GM12873 (cell line): Measurements from ENCODE around the gene USP12.

ENCODE experiments used
- TF ChIP-seq, protein P1 (sequence below): IDR thresholded peaks from 2 replicates; pipeline ENCODE4 v1.5.1; 2012; ENCODE audit warnings: low read depth, mild to moderate bottlenecking, moderate library complexity, low read length, control low read depth; ENCODE audit not compliant: insufficient read depth; ENCODE audit errors: missing control alignments

USP12 gene

DNA sequence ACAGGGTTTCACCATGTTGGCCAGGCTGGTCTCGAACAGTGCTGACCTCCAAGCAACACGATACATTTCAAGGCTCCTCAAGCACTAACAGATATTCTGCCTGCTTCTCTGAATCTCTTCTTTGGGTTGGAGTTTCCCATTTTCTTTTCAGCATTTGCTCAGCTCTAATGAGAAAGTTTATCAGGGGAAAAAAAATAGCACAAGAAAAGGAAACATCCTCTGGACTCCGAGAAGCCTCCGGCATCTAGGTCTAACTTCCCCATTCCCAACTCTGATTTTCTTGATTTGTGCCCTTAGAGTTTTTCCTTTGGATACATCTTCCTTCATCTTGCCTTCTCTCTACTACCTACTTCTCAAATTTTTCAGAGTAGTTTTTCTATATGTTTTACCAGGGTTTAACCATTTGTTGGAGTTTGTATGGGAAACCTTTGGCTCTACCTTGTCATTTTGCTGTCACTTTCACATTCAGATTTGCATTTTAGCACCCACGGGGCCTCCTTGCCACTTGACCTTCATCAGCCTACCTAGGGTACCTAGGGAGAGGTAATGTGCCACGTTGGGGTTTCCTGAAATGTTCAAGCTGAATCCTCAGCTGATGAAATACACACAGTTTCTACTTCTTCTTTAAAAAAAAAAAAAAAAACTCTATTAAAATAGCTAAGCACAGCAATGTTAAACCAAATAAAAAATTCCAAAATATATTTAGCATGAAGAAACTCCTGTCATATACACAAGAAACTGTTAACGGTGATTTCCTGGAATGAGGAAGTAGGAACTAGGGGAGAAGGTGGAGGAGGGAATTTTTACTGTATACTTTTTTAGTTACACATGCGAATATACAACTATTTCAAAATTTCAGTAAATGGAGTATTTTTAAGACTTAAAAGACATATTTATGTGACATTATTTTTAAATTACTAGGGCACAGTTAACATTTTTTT is 5.1 kb upstream of the USP12 start:
- TF ChIP-seq, protein P1, sequence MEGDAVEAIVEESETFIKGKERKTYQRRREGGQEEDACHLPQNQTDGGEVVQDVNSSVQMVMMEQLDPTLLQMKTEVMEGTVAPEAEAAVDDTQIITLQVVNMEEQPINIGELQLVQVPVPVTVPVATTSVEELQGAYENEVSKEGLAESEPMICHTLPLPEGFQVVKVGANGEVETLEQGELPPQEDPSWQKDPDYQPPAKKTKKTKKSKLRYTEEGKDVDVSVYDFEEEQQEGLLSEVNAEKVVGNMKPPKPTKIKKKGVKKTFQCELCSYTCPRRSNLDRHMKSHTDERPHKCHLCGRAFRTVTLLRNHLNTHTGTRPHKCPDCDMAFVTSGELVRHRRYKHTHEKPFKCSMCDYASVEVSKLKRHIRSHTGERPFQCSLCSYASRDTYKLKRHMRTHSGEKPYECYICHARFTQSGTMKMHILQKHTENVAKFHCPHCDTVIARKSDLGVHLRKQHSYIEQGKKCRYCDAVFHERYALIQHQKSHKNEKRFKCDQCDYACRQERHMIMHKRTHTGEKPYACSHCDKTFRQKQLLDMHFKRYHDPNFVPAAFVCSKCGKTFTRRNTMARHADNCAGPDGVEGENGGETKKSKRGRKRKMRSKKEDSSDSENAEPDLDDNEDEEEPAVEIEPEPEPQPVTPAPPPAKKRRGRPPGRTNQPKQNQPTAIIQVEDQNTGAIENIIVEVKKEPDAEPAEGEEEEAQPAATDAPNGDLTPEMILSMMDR = no peak

DNA sequence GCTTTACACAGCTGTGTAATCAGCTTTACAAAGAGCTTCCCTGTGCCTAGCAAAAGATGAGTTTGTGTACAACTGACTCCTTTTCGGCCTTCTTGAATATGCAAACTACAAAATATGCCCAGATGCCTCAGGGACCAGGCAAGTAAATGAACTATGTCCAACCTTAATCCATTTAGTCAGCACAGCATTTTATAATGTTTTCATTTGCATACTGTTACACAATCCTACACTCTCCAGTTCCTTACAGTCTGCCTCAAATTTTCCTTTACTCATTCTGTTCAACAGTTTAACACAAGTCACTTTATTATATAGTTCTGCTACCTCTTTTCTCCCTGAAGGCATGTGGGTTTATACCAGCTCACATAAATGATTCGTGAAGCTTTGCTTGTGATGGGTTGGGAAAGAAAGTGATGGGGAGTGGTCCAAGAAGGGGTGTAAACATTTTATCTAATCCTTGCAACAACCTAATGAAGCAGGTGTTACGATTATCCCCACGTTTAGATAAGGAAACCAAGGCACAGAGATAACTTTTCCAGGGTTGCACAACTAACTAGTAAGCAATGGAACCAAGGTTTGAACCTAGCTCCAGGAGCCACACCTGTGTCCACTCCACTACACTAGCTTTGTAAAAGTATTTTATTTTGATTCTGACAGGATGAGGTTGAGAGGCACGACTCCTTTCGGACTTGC is 3.3 kb upstream of the USP12 start:
- TF ChIP-seq, protein P1 = no peak

DNA sequence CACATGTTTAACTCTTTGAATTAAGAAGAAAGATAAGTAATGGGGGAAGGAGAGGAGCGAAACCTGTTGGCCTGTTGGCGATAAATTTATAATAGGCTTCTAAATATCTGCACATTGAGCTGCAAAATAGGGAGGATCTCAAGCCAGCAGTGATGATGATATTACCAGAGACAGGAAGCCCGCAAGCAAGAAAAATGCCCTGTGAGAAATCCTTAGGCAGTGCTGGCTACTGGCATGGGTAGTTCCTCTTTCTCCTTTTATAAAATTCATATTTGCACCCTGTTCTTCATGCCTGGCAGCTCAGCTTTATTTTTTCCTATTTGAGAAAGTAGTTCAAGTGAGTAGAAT is 858 bp upstream of the USP12 start:
- TF ChIP-seq, protein P1 = no peak

DNA sequence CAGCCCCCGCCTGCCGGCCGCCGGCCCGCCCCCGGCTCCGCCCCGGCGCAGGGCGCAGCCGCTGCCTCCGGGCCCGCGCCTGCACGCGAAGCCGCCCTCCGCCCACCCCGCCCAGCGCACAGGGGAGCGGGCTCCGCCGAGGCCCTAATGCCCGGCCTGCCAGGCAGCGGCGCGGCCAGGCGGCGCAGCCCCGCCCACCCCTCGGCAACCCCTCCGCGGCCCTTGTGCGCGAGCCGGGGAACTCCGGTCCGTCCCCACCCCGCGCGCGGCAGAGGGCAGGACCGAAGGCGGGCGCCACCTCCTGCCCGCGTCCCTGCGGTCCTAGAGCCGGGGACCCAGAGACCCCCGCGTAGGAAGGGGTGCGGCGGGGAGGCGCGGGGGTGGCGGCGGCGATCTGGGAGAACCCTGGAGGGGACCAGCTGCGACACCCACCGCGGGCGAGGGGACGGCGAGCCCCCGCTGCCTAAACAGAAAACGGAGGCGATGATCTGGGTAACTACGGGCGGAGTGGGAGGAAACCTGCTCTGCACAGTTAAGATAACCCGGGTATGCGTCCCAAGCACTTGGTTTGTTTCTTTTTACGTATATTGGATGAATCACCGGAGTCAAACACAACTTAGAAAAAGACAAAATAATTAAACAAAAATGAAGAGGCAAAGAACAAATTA is 350 bp upstream of the USP12 start:
- TF ChIP-seq, protein P1 = peak; percentile 20

DNA sequence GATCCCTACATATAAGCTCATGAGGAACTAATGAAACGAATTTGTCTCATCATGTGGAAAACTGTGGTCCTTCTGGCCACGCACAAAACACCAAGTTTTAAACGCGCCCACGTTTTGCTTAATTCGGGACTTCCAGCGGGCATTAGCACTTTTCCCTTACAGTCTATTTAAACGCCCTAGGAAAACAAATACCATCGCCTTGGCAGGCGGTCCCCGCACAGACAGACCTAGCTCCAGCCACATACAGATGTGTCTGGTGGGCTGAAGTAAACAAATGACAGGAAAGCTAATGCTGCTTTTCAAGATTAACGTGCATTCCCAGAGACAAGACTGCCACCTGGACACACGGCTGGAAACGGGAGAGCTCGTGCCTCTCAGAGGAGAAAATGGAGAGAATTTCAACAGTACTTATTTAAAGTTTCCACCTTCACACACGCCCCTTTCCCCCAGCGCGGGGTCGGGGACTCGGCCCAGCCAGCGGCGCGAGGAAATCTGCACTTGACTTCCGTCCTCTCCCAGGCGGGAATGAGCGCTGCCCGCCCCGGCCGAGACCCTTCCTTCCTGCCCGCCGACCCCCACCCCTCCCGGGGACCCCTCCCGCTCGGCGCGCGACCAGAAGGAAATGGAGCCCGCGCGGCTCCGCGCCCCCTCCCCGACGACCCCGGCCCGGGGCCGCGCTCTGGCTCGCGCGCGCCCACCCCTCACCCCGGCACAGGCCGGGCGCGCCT is 931 bp downstream of the USP12 start:
- TF ChIP-seq, protein P1 = no peak

DNA sequence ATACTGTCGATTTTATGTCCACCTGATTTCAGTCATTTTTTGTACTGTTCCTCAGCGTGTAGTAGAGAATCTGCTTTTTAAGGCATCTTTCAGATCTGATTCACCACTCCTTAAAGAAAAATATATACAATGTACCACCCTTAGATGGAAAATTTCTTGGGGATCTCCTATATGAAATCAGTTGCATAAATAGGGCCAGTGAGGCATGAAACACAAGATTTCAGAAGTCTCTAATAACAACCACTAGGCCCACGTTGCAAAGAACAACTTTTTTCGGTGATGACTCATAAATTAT is 1.4 kb downstream of the USP12 start:
- TF ChIP-seq, protein P1 = no peak
